ENCODE results near the gene CCDC50.

Gene CCDC50

GRCh38 chr3:191378142-191378812 is 49.1 kb downstream of the CCDC50 start:
- DNase-seq: no peak

- DNase-seq: no peak
Measured at GRCh38 chr3:191379446-191379845, 50.3 kb downstream of the CCDC50 start.

GRCh38 chr3:191380001-191380400 is 50.8 kb downstream of the CCDC50 start:
- DNase-seq: no peak

- DNase-seq: no peak
Measured at GRCh38 chr3:191381303-191381702, 52.1 kb downstream of the CCDC50 start.

GRCh38 chr3:191382661-191383060 is 53.5 kb downstream of the CCDC50 start:
- no peak for DNase-seq

GRCh38 chr3:191383124-191383523 is 53.9 kb downstream of the CCDC50 start:
- no peak for DNase-seq

GRCh38 chr3:191385101-191385500 is 55.9 kb downstream of the CCDC50 start:
- no peak for DNase-seq

- DNase-seq: no peak
Measured at GRCh38 chr3:191387441-191388077, 58.4 kb downstream of the CCDC50 start.

GRCh38 chr3:191388823-191389222 is 59.6 kb downstream of the CCDC50 start:
- DNase-seq: no peak

- DNase-seq: no peak
Measured at GRCh38 chr3:191390580-191390979, 61.4 kb downstream of the CCDC50 start.

GRCh38 chr3:191391861-191392808 is 62.9 kb downstream of the CCDC50 start:
- DNase-seq: no peak

GRCh38 chr3:191393146-191393545 is 64.0 kb downstream of the CCDC50 start:
- DNase-seq: no peak

- no peak for DNase-seq
Measured at GRCh38 chr3:191397771-191398170, 68.6 kb downstream of the CCDC50 start.

GRCh38 chr3:191398607-191399006 is 69.4 kb downstream of the CCDC50 start:
- no peak for DNase-seq

- no peak for DNase-seq
Measured at GRCh38 chr3:191399918-191400317, 70.7 kb downstream of the CCDC50 start.

- DNase-seq: no peak
Measured at GRCh38 chr3:191401775-191402357, 72.7 kb downstream of the CCDC50 start.

GRCh38 chr3:191409791-191410359 is 80.7 kb downstream of the CCDC50 start:
- no peak for DNase-seq

GRCh38 chr3:191412759-191413158 is 83.6 kb downstream of the CCDC50 start:
- no peak for DNase-seq

GRCh38 chr3:191414286-191414685 is 85.1 kb downstream of the CCDC50 start:
- no peak for DNase-seq

GRCh38 chr3:191414732-191415131 is 85.5 kb downstream of the CCDC50 start:
- no peak for DNase-seq

- no peak for DNase-seq
Measured at GRCh38 chr3:191415566-191415965, 86.4 kb downstream of the CCDC50 start.

- no peak for DNase-seq
Measured at GRCh38 chr3:191417457-191417729, 88.2 kb downstream of the CCDC50 start.

All from hypothalamus (tissue), 51 donors.